Measurements from ENCODE around the gene FNDC3B.

Gene FNDC3B

GRCh38 chr3:172170841-172171240 is 131.5 kb downstream of the FNDC3B start:
- no peak for DNase-seq (ENCODE audit: low read depth)

DNA sequence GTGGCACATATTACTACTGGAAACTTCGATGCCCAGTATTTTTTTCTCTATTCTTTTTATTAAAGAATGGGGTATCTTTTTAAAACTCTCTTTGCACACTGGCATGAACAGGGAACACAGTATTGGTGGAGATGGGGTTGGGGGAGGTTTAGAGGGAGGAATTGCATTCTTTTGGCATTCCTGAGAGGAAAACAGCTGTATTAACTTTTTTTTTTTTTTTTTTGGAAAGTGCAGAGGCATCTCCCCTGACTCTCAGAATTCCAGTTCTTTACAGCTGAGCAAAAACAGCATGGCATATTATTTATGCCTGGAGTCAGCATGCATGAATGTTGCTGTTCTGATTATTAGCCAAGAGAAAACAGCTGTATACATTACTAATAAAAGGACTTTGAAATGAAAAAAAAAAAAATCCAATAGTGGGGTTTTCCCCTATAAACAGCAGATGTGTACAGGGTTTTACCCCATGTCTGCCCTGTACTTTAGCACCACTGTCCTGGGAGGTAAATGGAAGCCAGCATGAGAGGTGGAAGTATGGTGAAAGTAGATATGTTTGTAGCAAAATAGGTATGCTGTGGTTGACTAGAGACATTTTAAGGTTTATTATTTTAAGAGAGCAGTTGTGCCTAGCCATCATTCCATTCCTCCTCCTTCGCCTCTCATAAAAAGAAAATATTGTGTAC is 132.2 kb downstream of the FNDC3B start:
- DNase-seq (ENCODE audit: low read depth), result no peak

GRCh38 chr3:172173316-172174254 is 134.2 kb downstream of the FNDC3B start:
- DNase-seq (ENCODE audit: low read depth), result no peak

DNA sequence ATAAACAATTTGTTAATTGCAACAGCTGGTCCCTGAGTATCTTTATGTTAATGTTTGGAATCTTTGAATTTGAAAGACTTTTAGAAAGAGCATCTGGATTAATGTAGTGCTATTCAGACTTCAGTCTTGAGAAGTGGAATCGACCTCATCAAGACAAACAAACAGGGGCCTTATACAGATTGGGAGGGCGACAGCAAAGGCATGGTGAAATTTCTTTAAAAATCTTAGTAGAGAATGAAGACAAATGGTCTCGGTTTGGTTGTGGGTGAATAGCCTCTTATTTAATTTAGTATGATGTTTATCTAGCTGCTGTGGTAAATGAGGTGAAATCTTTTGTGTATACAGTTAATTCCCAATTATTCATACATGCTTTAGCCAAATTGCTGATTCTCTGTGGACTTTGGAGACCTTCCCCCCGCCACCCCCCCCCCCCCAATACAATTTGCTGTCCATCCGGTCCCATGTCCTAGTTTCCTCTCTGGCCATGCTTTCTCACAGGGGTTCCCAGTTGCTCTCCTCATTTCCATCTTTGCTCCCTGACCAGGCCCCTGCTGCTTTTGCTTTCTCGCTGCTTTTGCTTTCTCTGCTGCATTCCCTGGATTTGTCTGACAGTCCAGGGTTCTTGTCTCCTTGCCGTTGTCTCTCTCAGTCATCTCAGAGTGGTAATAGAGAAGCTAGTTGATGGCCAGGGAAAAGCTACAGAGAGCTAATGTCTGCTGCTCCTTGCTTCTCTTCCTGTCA is 135.3 kb downstream of the FNDC3B start:
- DNase-seq (ENCODE audit: low read depth), result no peak

GRCh38 chr3:172175254-172175599 is 135.8 kb downstream of the FNDC3B start:
- no peak for DNase-seq (ENCODE audit: low read depth)

DNA sequence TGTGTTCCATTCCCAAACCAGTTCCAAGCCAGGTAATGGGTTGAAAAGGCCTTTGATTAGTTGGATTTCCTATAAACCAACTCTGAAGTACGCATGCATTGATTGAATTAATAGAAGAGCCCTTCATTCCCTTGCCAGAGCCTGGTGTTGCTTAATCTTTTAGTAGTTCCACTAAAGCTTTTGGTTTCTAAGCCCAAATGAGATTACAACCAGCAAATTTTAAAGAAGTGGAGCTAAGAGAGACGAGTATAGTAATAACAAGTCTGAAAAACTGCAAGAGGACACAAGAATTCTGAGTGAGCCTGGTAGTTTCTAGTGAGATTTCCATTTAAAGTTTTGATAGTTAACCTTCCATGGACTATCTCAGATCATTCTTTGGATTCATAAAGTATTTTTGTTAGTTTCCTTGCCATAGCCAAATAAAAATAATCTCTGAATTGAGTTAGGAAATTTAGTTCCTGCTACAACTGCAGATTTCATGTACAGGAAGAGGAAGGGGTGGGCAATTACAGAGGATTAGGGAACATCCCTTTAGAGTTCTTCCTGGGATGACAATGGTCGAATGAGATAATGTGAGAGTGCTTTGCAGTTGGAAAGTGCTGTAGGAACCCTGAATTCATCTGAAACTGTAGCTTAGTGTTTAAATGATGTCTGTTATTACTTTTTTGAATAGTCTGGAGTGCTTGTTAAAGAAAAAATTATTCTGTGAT is 136.8 kb downstream of the FNDC3B start:
- DNase-seq (ENCODE audit: low read depth), result no peak

GRCh38 chr3:172177046-172177445 is 137.7 kb downstream of the FNDC3B start:
- no peak for DNase-seq (ENCODE audit: low read depth)

GRCh38 chr3:172177803-172178316 is 138.5 kb downstream of the FNDC3B start:
- DNase-seq (ENCODE audit: low read depth), result no peak

DNA sequence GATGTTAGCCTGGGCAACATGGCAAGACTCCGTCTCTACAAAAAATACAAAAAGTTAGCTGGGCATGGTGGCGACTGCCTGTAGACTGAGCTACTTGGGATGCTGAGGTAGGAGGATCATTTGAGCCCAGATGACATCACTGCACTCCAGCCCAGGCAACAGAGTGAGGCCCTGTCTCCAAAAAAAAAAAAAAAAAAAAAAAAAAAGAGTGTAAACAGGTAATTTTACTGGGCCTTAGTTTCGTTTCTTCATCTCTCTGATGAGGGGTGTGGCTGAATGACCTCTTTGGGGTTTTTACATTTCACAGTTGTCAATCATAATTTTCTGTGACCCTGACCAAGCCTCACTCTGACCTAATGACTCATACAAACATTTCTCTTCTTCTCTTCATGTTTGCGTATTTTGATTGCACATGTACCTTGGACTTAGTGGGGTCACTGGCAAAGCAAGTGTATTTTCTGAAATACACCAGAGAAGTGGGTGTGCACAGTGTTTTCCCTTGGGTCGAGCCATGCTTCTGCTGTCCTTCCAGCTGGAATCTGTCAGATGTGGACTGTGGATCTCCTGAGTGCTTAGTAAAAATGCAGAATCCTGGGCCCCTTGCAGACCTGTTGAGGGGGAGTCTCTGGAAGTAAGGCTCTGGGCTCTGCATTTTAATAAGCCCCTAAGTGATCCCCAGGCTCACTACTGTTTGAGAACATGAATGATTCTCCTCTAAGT is 140.5 kb downstream of the FNDC3B start:
- DNase-seq (ENCODE audit: low read depth), result no peak

DNA sequence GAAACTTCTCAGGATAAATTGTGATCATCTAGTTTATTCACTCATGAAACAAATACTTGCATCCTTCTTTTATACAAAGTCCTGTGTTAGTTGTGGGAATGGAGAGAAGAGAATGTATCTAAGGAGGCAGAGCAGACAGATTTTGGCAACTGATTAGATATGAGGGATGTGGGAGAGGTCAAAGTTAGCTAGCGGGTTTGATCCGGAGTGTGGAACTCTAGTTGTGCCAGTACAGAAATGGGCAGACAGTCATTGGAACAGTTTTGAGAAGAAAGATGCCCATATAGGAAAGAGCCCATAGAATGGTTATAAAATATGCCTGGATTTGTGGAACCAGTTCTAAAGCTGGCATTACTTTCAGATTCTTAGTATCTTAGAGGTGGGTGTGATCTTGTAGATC is 141.1 kb downstream of the FNDC3B start:
- DNase-seq (ENCODE audit: low read depth), result no peak

GRCh38 chr3:172181932-172182586 is 142.7 kb downstream of the FNDC3B start:
- no peak for DNase-seq (ENCODE audit: low read depth)

GRCh38 chr3:172182797-172183196 is 143.4 kb downstream of the FNDC3B start:
- DNase-seq (ENCODE audit: low read depth), result no peak

- DNase-seq (ENCODE audit: low read depth), result no peak
These were observed 144.9 kb downstream of the FNDC3B start for GRCh38 chr3:172184106-172184822.

GRCh38 chr3:172185907-172186306 is 146.5 kb downstream of the FNDC3B start:
- DNase-seq (ENCODE audit: low read depth), result no peak

DNA sequence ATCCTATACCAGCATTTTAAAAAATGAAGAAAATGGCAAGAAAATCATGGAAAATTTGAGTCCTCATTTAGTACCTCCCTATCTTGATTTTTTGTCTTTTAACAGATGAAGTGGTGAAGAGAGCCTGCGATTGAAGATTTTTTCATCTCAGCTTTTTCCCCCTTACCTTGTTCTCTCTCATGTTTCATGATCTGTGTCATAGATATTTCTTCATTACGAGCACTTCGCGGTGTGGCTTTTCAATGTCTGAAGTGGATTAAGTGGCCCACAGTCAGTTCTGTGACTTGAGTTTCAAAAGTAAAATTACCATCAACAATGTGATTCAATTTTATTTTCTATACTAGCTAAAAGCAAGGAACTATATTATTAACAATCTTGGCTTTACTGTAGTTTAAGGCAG is 147.2 kb downstream of the FNDC3B start:
- no peak for DNase-seq (ENCODE audit: low read depth)

- DNase-seq (ENCODE audit: low read depth), result no peak
These were observed 148.1 kb downstream of the FNDC3B start for GRCh38 chr3:172187511-172187910.

- no peak for DNase-seq (ENCODE audit: low read depth)
These were observed 149.1 kb downstream of the FNDC3B start for GRCh38 chr3:172188511-172188910.

GRCh38 chr3:172189213-172189612 is 149.8 kb downstream of the FNDC3B start:
- no peak for DNase-seq (ENCODE audit: low read depth)

GRCh38 chr3:172189987-172190603 is 150.7 kb downstream of the FNDC3B start:
- no peak for DNase-seq (ENCODE audit: low read depth)

DNA sequence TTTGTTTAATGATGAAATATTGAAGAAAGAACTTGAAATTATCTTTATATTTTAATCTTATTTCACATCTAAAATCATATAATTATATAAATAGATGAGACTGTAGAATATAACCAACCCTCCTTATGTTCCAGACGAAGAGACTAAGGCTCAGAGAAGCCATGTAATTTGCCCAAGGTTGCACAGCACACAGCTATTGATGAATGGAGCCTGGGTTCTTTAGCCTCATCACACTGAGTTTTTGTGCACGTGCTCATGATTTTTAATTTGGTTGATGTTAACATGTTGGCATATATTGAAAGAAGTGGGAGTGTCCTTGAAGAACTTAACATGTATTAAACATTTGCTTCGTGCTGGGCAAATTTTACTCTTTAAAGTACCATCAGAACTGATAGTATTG is 151.6 kb downstream of the FNDC3B start:
- DNase-seq (ENCODE audit: low read depth), result no peak

All from activated T-cell treated with anti-CD3 and anti-CD28 coated beads for 48 hours (primary cell).